ENCODE results near the gene SLC36A2. TPM values are rescaled to one million over a fixed set of nuclear protein-coding genes. Genes with fewer than 3 reads are reported as not detected.

SLC36A2 gene
- total RNA-seq, 3 donors from 2014 or later = 0.16 TPM; not detected in 2

- Histone ChIP-seq H3K27ac (peak overlapping the region in 1 of 2 donors; percentile 15), H3K27me3 (no peaks in the 10 kb centered on the region), H3K4me1 (no peaks in the 10 kb centered on the region), H3K9me3 (no peaks in the 10 kb centered on the region), H3K4me3 (no peak overlapping the region), H3K36me3 (no peaks in the 10 kb centered on the region)
- no peak for DNase-seq (ENCODE audit: low spot score in 2 of 2)
- intact Hi-C loops (cut with DNase I; ENCODE audit: low total_unique reads) = no loop called here
- TF ChIP-seq POLR2AphosphoS5 (IDR thresholded peaks at IDR 0.05) (no peak), CTCF (IDR thresholded peaks at IDR 0.05) (no peak), POLR2A (IDR thresholded peaks at IDR 0.05) (no peak)
These were observed 79.7 kb downstream of the SLC36A2 start for GRCh38 chr5:151267491-151268260.

Other genes with a start within 250 kb of the SLC36A2 start
- gene ANXA6, start 189.8 kb downstream of the SLC36A2 start, total RNA-seq = 100 to 1,000 TPM; 206 to 320 (median 276) TPM
- 100 to 1,000 TPM in 1 of 3 donors, 10 to 100 TPM in 2; 47.4 to 201 (median 97.0) TPM for gene CCDC69, start 123.5 kb downstream of the SLC36A2 start, total RNA-seq
- 10 to 100 TPM; 35.1 to 58.0 (median 43.8) TPM for gene GM2A, start 94.4 kb downstream of the SLC36A2 start, total RNA-seq
- not detected for gene SLC36A3, start 43.8 kb downstream of the SLC36A2 start, total RNA-seq
- gene SLC36A1, start 100.0 kb upstream of the SLC36A2 start, total RNA-seq = 10 to 100 TPM; 10.8 to 14.1 (median 11.4) TPM
- 1 to 10 TPM in 2 of 3 donors, under 1 TPM in 1; 0.16 to 5.4 (median 3.6) TPM for gene FAT2, start 243.8 kb upstream of the SLC36A2 start, total RNA-seq